ENCODE data around the gene LHX6. TPM values are rescaled to one million over a fixed set of nuclear protein-coding genes. Genes with fewer than 3 reads are reported as not detected.

LHX6 gene
- not detected in 2 replicates for total RNA-seq (2014; rRNA removed; shearing (Covaris generic))
- not detected in 2 replicates for polyA plus RNA-seq (2016; fragmentation: Nextera tagmentation; extraction: Ambion mirVana)

DNA sequence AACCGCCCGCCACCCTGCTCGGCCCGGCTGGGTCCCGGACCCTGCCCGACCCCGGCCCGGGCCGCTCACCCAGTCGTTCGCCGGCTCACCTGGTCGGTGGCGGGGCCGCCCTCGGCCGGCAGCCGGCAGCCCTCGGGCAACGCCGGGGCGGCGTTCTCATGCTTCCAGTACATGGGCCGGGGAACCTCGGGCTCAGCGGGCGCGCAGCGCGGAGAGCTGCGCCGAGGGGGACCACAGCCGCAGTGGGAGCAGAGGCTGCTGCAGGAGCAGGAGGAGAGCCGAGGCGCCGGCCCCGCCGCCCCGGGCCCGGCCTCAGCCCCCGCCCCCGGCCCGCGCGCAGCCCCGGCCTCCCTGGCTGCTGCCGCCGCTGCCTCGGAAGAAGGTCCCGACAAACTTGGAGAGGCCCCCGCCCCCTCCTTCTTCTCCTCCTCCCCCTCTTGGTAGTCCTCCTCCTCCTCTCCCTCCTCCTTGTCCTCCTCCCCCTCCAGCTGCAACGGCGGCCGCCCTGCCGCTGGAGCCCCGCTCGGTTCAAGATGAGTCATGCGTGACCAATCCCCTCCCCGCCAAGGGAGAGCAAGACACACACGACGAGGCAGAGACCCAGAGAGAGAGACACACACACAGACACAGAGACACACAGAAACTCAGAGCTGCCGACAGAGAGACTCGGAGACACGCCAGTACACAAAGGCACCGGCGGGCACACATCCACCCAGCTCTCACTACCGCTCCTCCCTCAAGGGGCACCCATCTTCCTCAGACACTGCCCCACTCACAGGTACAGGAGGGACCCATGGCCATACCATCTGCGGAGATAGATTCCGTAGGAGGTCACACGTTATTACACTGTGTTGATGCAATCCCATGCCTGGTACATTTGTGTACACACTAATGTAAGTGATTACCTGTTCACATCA, at the start of gene LHX6:
Gene LHX6, minus strand, starts transcription at position 390 of the 917 bp plus-strand sequence. Its CDS starts 217 bp downstream, at position 173.
- Histone ChIP-seq H3K27ac (no peak within 1 kb of the TSS), H3K4me1 (ENCODE audit: insufficient read depth) (peaks cover 3% of the 10 kb centered on the region; the same call in 1 of the 2 replicates), H3K9ac (no peak within 1 kb of the TSS), H2AFZ (peak within 1 kb of the TSS; percentile 60), H3K79me2 (ENCODE audit: insufficient read depth) (no peaks in the 10 kb centered on the region), H3K4me2 (ENCODE audit: unreplicated experiment) (peak within 1 kb of the TSS; percentile 61), H3K9me3 (ENCODE audit: low read depth) (no peaks in the 10 kb centered on the region), H3F3A (ENCODE audit: insufficient read depth) (peaks cover 9% of the 10 kb centered on the region), H3K9me2 (ENCODE audit: insufficient read depth) (no peaks in the 10 kb centered on the region), H3K27me3 (replicated peaks; ENCODE audit: insufficient read depth) (peaks cover 67% of the 10 kb centered on the region), H3K4me3 (peak within 1 kb of the TSS; percentile 53), H4K20me1 (ENCODE audit: insufficient read depth) (no peaks in the 10 kb centered on the region), H3K36me3 (ENCODE audit: low read depth) (no peaks in the 10 kb centered on the region)
- 3% methylated on average over 36 to 58 of the region's 70 CpGs for WGBS, 2 experiments (ENCODE audit: low coverage in 1 of 2, low lambda C conversion rate in 2 of 2, missing lambda C conversion rate in 2 of 2)
- TF ChIP-seq EZH2 (IDR thresholded peaks at IDR 0.05; ENCODE audit: insufficient read depth, poor library complexity, severe bottlenecking) (no peak), EZH2phosphoT487 (IDR thresholded peaks at IDR 0.05; ENCODE audit: insufficient read depth, low read depth) (no peak)
- in situ Hi-C loops (cut with MboI), result no loop called here
- peak; percentile 66 for DNase-seq

DNA sequence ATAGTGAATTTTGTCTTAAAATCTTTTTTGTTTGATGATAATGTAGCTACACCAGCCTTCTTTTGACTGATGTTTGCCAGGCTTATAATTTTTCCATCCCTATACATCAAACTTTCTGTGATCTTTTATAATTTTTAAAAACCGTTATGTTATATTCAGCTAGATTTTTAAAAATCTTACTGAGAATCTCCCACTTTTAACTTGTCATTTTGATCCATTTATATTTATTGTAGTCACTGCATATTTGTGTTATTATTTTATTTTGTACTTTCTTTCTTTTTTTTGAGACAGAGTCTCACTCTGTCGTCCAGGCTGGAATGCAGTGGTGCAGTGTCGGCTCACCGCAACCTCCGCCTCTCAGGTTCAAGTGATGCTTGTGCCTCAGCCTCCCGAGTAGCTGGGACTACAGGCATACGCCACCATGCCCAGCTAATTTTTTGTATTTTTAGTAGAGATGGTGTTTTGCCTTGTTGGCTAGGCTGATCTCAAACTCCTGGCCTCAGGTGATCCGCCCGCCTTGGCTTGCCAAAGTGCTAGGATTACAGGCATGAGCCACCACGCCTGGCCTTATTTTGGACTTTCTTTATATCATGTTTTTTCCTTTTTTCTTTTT, 48.6 kb upstream of the LHX6 start:
- Histone ChIP-seq H4K20me1 (ENCODE audit: insufficient read depth) (no peaks in the 10 kb centered on the region), H3K36me3 (ENCODE audit: low read depth) (peaks cover 29% of the 10 kb centered on the region), H2AFZ (no peak overlapping the region), H3K27me3 (replicated peaks; ENCODE audit: insufficient read depth) (no peaks in the 10 kb centered on the region), H3K4me1 (ENCODE audit: insufficient read depth) (peaks cover 8% of the 10 kb centered on the region), H3K9me3 (ENCODE audit: low read depth) (no peaks in the 10 kb centered on the region), H3F3A (ENCODE audit: insufficient read depth) (no peaks in the 10 kb centered on the region), H3K9me2 (ENCODE audit: insufficient read depth) (no peaks in the 10 kb centered on the region), H3K79me2 (ENCODE audit: insufficient read depth) (peaks cover 93% of the 10 kb centered on the region), H3K4me2 (ENCODE audit: unreplicated experiment) (no peak overlapping the region), H3K9ac (no peak overlapping the region), H3K4me3 (no peak overlapping the region), H3K27ac (no peak overlapping the region)
- in situ Hi-C loops (cut with MboI), result no loop called here
- WGBS, 2 experiments (ENCODE audit: low coverage in 1 of 2, low lambda C conversion rate in 2 of 2, missing lambda C conversion rate in 2 of 2), result 93 to 95% methylated on average over 10 of the region's 10 CpGs
- DNase-seq, result no peak
- TF ChIP-seq EZH2phosphoT487 (IDR thresholded peaks at IDR 0.05; ENCODE audit: insufficient read depth, low read depth) (no peak), EZH2 (IDR thresholded peaks at IDR 0.05; ENCODE audit: insufficient read depth, poor library complexity, severe bottlenecking) (no peak)

DNA sequence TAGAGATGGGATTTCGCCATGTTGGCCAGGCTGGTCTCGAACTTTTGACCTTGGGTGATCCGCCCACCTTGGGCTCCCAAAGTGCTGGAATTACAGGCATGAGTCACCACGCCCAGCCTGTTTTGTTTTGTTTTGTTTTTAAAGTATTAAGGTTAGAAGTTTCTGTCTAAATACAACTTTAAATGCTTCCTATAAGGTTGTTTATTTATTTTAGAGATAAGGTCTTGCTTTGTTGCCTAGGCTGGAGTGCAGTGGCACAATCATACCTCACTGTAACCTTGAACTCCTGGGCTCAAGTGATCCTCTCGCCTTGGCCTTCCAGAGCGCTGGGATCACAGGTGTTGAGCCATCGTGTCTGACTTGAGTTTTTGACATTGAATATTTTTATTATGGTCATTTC, 47.3 kb upstream of the LHX6 start:
- Histone ChIP-seq H3K36me3 (ENCODE audit: low read depth) (peaks cover 29% of the 10 kb centered on the region), H3K27ac (no peak overlapping the region), H2AFZ (no peak overlapping the region), H3K4me2 (ENCODE audit: unreplicated experiment) (no peak overlapping the region), H3K9ac (no peak overlapping the region), H3F3A (ENCODE audit: insufficient read depth) (no peaks in the 10 kb centered on the region), H3K9me3 (ENCODE audit: low read depth) (no peaks in the 10 kb centered on the region), H3K79me2 (ENCODE audit: insufficient read depth) (peaks cover 94% of the 10 kb centered on the region), H3K4me3 (no peak overlapping the region), H3K4me1 (ENCODE audit: insufficient read depth) (peaks cover 8% of the 10 kb centered on the region), H3K9me2 (ENCODE audit: insufficient read depth) (no peaks in the 10 kb centered on the region), H4K20me1 (ENCODE audit: insufficient read depth) (no peaks in the 10 kb centered on the region), H3K27me3 (replicated peaks; ENCODE audit: insufficient read depth) (no peaks in the 10 kb centered on the region)
- in situ Hi-C loops (cut with MboI), result no loop called here
- WGBS, 2 experiments (ENCODE audit: low coverage in 1 of 2, low lambda C conversion rate in 2 of 2, missing lambda C conversion rate in 2 of 2), result 96 to 97% methylated on average over 7 of the region's 7 CpGs
- peak; percentile 20 for DNase-seq
- TF ChIP-seq EZH2 (IDR thresholded peaks at IDR 0.05; ENCODE audit: insufficient read depth, poor library complexity, severe bottlenecking) (no peak), EZH2phosphoT487 (IDR thresholded peaks at IDR 0.05; ENCODE audit: insufficient read depth, low read depth) (no peak)

DNA sequence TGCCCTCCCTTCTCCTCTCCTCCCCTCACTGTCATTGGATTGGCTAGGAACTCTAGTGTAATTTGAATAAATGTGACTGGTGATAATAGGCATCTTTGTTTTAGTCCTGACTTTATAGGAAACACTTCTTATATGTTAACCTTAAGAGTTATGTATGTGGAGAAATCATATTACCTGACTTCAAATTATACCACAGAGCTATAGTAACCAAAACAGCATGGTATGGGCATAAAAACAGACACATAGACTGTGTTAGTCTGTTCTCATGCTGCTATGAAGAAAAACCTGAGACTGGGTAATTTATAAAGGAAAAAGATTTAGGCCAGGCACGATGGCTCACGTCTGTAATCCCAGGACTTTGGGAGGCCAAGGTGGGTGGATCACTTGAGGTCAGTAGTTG, 45.3 kb upstream of the LHX6 start:
- peaks cover 29% of the 10 kb centered on the region for H3K36me3 ChIP-seq (ENCODE audit: low read depth)
- H3K9me2 ChIP-seq (ENCODE audit: insufficient read depth), result no peaks in the 10 kb centered on the region
- H4K20me1 ChIP-seq (ENCODE audit: insufficient read depth), result no peaks in the 10 kb centered on the region
- peaks cover 8% of the 10 kb centered on the region for H3K4me1 ChIP-seq (ENCODE audit: insufficient read depth)
- no peak overlapping the region for H3K9ac ChIP-seq
- H3K79me2 ChIP-seq (ENCODE audit: insufficient read depth), result peaks cover 99% of the 10 kb centered on the region
- no peak overlapping the region for H3K4me3 ChIP-seq
- no peak overlapping the region for H3K27ac ChIP-seq
- H3K4me2 ChIP-seq (ENCODE audit: unreplicated experiment), result no peak overlapping the region
- no peak overlapping the region for H2AFZ ChIP-seq
- no peaks in the 10 kb centered on the region for H3K9me3 ChIP-seq (ENCODE audit: low read depth)
- no peaks in the 10 kb centered on the region for H3K27me3 ChIP-seq (replicated peaks; ENCODE audit: insufficient read depth)
- H3F3A ChIP-seq (ENCODE audit: insufficient read depth), result peaks cover 5% of the 10 kb centered on the region; the same call in 1 of the 2 replicates
- no peak for DNase-seq
- in situ Hi-C loops (cut with MboI), result no loop called here
- 80 to 85% methylated on average over 2 of the region's 2 CpGs for WGBS, 2 experiments (ENCODE audit: low coverage in 1 of 2, low lambda C conversion rate in 2 of 2, missing lambda C conversion rate in 2 of 2)
- no peak for TF ChIP-seq EZH2phosphoT487 (IDR thresholded peaks at IDR 0.05; ENCODE audit: insufficient read depth, low read depth)
- TF ChIP-seq EZH2 (IDR thresholded peaks at IDR 0.05; ENCODE audit: insufficient read depth, poor library complexity, severe bottlenecking), result no peak
